ENCODE results near the gene F11R.
"Not testable (repeated sequence)": the region's sequence is repeated elsewhere in the genome, so short reads cannot be mapped to it uniquely, and the experiment has no call there.

F11R gene

DNA sequence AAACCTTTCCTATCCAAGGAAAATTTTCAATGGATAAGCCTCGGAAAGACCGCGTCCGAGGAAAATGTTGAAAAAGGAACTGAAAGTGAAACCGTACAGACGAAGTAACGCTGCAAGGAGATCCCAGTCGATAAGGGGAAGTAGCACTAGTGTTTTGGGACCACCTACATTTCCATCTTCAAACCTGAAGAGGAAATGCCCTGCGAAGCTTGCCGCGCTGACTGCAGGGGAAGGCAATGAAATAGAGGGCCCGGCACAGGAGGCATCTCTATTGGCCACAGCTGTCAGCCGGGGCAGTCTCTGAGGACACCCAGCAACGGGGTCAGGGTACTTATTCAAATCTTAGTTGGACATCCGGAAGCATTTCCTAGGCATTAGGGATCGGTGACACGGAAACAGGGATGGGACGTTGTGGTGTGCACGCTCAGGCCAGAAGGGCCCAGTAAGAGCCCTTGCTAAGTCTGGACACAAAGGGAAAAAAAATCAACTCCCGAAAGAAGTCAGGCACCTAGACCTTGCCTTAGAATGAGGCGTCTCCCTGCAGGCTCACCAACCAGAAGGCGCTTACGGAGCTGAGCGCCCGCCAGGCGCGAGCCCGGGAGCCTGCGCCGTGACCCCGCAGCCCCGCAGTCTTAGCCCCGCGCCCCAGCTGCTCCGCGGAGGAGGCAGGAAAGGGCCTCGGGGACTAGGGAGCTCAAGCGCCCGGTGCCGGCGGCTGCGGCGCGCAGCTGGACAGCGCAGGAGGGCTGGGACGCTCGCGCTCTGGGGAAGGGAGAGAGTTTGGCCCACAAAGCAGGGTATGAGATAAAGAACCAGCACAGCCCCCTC lies 24.2 kb upstream of the F11R start:
- FAIRE-seq (peak; percentile 91), DNase-seq (ENCODE audit: extremely low spot score, insufficient read length, low read depth) (no peak)

DNA sequence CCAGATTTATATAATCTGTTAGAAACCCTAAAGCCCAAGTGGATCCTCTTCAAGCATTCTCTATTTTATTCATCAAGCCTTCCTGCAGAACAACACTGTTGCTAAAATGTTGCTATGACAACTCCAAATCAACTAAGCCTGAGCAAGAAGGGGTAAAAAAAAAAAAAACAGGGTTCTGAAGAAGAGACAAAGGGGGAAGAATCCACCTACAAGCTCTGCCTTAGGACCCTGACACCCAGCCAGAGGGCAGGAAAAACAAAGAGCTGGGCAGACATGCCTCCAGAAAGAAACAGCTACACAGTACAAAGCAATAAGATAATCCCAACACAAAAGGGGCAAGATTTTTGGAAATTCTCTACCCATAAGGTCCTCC lies 23.6 kb upstream of the F11R start:
- DNase-seq (ENCODE audit: extremely low spot score, insufficient read length, low read depth) (no peak), FAIRE-seq (no peak)

DNA sequence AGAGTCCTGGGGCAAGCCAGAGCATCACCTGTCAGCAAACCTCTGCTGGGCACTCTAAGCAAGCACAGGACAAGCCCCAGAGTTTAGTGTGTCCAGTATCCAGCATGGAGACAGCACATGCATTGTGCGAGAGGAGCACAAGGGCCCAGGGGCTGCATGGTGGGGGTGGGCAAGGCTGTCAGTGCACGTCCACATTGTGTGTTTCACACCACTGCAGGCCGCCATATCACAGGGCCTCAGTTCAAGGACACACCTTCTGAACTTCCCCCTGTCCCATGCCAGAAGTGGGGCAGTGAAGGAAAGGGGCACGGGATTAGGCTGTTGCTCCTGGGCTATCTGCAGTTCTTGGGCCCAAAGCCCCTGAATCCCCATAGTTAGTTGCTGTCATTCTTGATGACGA lies 18.6 kb upstream of the F11R start:
- no peak for DNase-seq (ENCODE audit: extremely low spot score, insufficient read length, low read depth)
- FAIRE-seq = no peak

DNA sequence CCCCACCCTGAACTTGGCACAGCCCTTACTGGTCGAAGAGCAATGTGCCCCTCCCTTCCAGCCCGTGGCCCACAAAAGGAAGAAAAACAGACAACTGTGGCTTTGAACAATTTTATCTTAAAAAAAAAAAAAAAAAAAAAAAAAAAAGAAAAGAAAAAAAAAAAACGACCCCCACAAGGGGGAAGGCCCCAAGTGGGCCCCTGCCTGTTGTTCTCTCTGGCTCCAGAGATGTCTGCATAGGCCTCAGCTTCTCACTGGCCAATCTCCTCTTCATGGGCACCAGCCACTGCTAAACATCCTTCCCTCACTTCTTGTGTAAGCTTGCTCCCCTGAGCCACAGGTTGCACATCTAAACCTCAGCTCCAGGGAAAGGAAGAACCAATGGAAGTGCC lies 18.2 kb upstream of the F11R start:
- FAIRE-seq (no peak), DNase-seq (ENCODE audit: extremely low spot score, insufficient read length, low read depth) (no peak)

DNA sequence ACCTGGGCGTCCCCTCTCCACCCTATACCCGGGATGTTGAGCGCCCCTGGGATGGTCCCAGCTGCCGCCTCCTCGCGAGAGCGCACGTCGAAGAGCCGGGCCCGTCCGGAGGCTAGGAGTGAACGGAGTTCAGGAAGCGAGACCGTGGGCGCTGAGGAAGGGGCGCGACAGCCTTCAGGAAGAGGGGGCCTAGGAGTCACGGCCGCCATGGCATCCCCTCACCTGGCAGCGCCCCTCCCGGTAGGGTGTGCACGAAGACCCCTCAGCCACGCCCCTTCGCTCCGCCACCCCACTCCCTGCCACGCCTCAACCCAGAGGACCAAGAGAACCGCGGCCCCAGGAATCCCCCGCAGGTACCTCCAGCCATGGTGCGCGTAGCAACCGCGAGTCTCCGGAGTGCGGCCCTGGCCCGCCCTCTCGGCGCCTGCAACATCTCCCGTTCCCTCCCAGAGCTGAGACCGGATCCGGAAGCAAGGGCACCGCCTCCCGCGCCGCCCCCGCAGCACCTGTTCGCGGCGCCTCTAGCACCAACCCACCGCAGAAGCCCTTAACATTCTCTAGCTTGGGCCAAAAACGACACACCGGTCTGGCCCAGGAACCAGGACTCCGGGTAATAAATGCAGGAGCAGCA lies 17.7 kb upstream of the F11R start, which contains the start of gene TSTD1:
Gene TSTD1 (minus strand): TSS at position 442 of the 631 bp plus-strand sequence. CDS start 75 bp downstream, at position 367.
- peak; percentile 83 for DNase-seq (ENCODE audit: extremely low spot score, insufficient read length, low read depth)
- peak; percentile 97 for FAIRE-seq

DNA sequence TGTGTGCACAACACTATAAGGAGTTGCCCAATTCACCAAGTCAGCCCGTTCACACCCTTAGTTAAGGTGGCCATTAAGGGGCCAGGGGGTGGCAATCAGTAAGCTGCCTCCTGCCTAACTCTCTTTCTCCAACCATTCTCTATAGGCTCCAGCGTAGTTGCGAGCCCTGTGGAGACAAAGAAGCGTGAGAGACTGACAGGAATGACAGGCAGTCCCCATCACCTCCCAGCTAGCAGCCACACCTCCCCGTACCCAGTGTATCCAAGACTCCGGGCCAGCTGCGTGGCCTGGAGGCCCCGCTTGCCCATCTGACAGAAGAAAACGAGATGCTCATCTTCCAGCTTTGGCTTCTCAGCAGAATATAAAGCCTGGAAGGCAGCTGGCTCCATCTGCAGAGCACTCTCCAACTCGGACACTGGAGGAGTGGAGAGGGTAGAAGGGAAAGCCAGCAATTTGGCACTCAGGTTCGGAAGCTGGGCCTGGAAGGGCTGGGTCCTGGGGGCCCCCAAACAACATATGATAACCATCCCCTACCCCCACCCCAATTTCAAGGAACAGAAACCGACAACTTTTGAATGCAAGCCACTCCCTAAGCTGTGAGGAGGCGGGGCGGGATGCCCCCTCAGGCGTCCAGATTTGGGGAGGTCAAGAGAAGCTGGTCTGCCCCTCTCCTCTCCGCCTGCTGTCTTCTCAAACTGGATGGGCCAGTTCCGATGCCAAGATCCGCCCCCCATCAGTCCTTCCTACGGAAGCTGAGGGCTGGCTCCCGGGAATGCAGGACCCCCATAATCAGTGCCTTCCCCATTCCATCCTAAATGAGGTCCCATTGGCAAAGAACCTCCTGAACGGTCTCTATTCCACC lies 16.9 kb upstream of the F11R start:
- FAIRE-seq (no peak), DNase-seq (ENCODE audit: extremely low spot score, insufficient read length, low read depth) (no peak)

DNA sequence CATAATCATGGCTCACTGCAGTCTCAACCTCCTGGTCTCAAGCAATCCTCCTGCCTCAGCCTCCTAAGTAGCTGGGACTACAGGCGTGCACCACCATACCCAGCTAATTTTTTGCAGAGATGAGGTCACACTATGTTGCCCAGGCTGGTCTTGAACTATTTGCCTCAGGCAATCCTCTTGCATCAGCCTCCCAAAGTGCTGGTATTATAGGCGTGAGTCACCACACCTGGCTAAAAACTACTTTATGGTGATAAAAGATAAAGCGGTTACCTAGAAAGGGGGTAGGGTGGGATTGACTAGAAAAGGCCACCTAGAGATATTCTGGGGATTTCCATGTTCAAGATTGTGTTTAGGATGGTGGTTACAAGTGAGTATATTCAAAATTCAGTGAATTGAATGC lies 12.8 kb upstream of the F11R start:
- FAIRE-seq (no peak), DNase-seq (ENCODE audit: extremely low spot score, insufficient read length, low read depth) (no peak)

DNA sequence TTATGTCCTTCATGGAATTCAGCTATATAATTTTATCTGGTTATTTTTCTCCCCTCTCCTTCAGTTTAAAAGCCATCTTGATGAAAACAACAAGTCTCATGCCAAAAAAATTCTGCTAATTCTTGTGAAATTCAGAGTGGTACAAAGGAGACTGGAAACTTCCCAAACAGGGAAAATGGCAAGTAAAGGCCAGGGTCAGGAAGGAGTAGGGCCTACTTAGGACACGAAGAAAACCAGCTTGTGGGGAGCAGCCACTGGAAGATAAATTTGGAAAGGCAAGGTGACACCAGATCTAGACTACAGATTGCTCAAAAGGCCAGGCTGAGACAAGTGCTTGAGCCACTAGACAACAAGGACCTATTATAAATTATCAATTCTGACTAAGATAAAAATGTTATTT lies 11.5 kb upstream of the F11R start:
- FAIRE-seq = no peak

DNA sequence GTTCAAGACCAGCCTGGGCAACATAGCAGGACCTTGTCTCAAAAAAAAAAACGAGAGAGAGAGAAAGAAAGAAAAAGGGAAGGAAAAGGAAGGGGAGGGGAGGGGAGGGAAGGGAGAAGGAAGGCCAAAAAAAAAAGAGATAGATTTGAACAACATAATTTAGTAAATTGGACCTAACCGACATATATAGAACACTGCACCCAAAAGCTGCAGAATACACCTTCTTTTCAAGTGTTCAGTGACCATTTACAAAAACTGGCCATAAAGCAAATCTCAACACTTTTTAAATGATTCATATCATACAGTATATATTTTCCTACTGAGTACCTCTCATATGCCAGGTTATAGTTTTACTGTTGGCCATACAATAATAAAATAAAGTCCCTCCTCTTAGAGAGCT lies 10.9 kb upstream of the F11R start:
- DNase-seq (ENCODE audit: extremely low spot score, insufficient read length, low read depth) (no peak), FAIRE-seq (no peak)

More for the DNA sequence above, 11.5 kb upstream of the F11R start:
- DNase-seq (ENCODE audit: extremely low spot score, insufficient read length, low read depth) = no peak

DNA sequence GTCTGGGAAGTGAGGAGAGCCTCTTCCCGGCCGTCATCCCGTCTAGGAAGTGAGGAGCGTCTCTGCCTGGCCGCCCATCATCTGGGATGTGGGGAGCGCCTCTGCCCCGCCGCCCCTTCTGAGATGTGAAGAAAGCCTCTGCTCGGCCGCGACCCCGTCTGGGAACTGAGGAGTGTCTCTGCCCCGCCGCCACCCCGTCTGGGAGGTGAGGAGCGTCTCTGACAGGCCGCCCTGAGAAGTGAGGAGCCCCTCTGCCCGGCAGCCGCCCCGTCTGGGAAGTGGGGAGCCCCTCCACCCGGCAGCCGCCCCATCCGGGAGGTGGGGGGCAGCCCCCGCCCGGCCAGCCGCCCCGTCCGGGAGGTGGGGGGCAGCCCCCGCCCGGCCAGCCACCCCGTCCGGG lies 8.5 kb upstream of the F11R start:
- FAIRE-seq; DNase-seq (ENCODE audit: extremely low spot score, insufficient read length, low read depth): not testable (repeated sequence)

DNA sequence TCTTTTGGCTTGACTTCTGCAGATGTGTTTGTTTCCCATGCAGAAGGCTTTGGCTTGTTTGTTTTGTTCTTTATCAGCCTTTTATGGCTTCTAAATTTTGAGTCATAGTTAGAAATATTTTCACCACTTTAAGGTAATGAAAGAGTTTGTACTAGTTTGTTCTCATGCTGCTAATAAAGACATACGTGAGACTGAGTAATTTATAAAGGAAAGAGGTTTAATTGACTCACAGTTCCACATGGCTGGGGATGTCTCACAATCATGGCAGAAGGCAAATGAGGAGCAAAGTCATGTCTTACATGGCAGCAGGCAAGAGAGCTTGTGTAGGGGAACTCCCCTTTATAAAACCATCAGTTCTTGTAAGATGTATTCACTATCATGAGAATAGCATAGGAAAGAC lies 6.0 kb upstream of the F11R start:
- not testable (repeated sequence) for DNase-seq (ENCODE audit: extremely low spot score, insufficient read length, low read depth); FAIRE-seq

DNA sequence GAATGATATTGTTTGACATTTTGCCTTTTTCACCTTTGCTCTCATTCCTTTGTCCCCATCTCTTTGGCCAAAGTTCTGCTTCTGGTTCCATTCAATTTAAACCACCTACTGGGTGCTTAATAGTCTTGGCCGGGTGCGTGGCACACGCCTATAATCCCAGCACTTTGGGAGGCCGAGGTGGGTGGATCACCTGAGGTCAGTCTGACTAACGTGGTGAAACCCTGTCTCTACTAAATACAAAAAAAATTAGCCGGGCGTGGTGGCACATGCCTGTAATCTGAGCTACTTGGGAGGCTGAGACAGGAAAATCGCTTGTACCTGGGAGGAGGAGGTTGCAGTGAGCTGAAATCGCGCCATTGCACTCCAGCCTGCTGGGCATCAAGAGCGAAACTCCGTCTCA lies 1.5 kb upstream of the F11R start:
- not testable (repeated sequence) for DNase-seq (ENCODE audit: extremely low spot score, insufficient read length, low read depth); FAIRE-seq

DNA sequence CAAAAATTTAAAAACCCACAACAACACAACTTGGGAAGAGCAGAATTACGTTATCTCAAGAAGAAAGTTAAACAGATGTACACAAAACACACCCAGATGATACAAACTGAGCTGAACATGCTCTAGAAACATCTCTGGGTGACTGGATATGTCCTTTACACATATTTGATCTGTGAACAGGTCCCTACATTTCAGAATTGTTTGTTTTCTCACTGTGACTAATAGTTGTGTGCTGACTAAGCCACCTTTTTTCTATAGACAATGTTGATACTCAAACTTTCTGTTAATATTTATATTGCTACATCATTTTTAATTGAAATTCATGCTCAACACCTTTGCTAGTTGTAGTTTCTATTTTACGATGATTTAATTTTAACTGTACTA lies 1.0 kb upstream of the F11R start:
- DNase-seq (ENCODE audit: extremely low spot score, insufficient read length, low read depth) (no peak), FAIRE-seq (no peak)

DNA sequence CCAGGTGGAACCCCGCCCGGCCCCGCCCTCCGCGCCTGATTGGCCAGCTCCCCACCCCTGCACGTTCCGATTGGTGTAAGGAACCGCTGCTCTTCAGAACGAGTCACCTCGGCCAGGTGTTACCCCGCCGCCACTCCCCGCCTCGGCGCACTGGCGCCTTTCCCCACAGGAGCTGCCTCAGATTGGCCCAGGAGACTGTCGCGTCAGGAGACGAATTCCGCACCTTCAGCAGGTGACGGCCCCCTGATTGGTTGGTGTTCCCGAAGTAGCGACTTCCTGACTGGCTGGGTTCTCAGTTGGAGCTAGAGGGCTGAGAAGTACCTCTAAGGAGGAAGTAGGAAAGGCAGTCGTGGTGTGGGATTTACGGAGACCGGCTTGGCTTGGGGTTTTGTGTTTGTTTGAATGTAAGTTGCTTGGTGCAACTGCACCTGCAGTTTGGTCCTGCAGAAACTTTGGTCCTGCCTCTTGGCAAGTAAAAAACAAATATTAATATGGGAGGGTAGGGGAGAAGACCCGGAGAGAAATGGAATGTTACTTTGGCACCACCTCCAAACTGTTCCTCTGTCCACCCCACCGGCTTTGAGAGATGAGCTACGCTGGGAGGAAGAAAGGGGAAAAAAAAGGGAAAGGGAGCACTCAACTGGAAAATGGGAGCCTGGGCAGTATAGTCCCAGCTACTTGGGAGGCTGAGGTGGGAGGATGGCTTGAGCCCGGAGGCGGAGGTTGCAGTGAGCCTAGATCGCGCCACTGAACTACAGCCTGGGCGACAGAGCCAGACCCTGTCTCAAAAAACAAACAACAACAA lies 415 bp upstream of the F11R start:
- peak; percentile 93 for DNase-seq (ENCODE audit: extremely low spot score, insufficient read length, low read depth)
- peak; percentile 88 for FAIRE-seq

DNA sequence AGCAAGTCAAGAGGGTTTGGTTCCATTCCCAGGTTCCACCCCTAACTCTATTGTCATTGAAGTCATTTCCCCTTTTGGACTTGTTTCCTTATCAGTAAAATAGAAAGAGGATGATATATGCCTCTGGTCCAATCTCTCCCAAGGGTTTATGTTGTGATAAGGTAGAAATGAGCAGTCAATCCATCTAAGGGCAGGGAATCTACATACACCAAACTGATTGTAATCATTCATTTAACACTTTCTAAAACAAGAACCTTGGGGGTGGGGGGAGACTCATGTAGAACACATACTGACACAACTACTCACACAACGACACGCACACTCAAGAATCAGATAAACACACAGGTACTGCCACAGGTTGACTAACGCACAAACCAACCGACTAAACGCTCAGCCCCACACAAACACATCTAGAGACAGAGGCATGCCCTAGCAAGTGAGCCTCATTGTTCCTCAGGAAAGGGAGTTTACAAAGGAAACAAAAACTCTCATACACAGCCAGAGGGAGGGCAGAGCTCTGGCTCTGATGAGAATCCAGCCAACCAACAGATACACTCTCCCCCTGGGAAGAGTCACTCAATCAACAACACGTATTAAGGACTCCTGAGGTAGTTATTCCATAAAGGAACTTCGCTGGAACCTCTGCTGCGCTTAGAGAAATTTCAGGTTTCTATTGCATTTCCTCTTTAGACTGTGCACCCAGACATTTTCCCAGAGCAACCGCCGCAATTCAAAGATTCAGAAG lies 1.0 kb downstream of the F11R start:
- FAIRE-seq (no peak), DNase-seq (ENCODE audit: extremely low spot score, insufficient read length, low read depth) (no peak)

DNA sequence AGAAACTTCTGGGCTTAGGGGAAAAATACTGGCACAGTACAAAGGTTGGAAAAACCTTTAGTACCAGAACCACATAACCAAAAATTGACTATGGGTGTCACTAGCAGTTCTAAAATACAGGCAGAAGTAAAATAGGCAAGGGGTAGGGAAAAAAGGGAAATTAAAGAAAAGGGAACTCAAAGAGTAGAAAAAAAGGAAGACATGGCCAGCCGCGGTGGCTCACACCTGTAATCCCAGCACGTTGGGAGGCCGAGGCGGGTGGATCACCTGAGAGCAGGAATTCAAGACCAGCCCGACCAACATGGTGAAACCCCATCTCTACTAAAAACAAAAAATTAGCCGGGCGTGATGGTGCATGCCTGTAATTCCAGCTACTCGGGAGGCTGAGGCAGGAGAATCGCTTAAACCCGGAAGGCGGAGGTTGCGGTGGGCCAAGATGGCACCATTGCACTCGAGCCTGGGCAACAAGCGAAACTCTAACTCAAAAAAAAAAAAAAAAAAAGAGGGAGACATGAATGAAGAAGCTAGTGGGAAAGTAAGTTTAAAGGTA lies 1.8 kb downstream of the F11R start:
- DNase-seq (ENCODE audit: extremely low spot score, insufficient read length, low read depth); FAIRE-seq: not testable (repeated sequence)

DNA sequence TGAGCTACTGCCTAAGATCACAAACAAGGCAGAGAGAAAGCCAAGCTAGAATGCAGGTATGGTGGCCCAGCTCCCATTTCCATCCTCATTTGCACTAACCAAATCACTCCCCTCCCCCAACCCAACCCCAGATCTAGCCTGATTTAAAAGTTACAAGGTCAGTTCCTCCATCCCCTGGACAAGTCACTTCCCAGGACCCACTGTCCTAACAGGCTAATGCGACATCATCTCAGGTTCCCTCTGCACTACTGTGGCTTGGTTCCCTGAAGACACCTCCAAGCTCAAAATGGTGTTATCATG lies 2.4 kb downstream of the F11R start:
- no peak for FAIRE-seq
- no peak for DNase-seq (ENCODE audit: extremely low spot score, insufficient read length, low read depth)

DNA sequence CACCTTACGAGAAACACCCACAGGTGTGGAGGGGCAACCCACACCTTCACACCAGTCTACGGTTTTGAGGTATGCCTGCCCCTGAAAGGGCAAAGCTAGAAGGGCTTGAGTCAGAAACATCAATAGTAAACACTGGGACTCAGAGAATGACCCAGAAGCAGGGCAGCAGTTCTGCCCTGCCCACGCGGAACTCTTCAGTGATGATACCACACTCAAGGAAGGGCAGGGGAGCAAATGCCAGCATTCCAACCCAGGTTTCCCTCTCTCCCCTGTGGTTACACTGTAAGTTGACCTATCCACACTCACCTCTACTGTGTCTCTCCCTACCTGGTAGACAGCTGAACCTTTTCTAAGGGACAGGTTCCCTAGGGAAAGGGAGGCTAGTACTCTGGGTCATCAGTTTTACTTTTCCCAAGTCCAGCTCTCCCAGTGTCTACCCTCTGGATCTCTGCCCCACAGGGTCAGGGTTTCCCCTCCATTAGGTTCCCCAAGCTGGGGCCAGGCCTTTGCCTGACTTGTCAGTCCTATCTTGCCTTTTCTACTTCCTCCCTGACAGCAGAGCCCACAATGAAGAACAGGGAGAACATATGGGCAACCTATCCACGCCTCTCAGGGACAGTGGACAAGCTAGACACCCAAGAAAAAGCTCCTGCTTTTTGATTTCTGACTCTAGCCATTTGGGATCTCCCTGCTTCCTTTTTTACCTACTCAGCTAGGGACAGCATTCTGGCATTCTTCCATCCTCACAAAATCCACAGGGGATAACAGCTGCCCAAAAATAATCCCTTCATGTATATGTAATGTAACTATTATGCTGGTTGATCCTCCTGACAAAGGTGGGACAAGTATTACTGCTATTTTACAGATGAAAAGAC lies 3.0 kb downstream of the F11R start:
- no peak for FAIRE-seq
- no peak for DNase-seq (ENCODE audit: extremely low spot score, insufficient read length, low read depth)

All from GM18507 (cell line).